Ascending aorta (tissue), 2 donors: ENCODE measurements around the gene QSOX1. TPM values are rescaled to one million over a fixed set of nuclear protein-coding genes. Genes with fewer than 3 reads are reported as not detected.

Source experiments
- DNase-seq, 2 donors: peaks; one replicate each; pipeline ENCODE4 v3.0.0-alpha.2; 2019; ENCODE audit warnings: low spot score in 2 of 2
- H3K27ac ChIP-seq, 2 donors: fragments of 200-600 bp; sonication (generic); one replicate each; pipeline ENCODE4 v1.5.1; 2016 to 2017; ENCODE audit warnings: mild to moderate bottlenecking in 1 of 2
- H3K27me3 ChIP-seq: fragments of 200-600 bp; sonication (generic); one replicate; pipeline ENCODE4 v1.5.1; 2017
- H3K36me3 ChIP-seq, 2 donors: fragments of 200-600 bp; sonication (generic); one replicate each; pipeline ENCODE4 v1.5.1; 2016
- H3K4me1 ChIP-seq, 2 donors: fragments of 200-600 bp; sonication (generic); one replicate each; pipeline ENCODE4 v1.5.1; 2016 to 2017; ENCODE audit warnings: mild to moderate bottlenecking in 1 of 2
- H3K4me3 ChIP-seq, 2 donors: fragments of 200-600 bp; sonication (generic); one replicate each; pipeline ENCODE4 v1.5.1; 2016 to 2017; ENCODE audit warnings: mild to moderate bottlenecking in 1 of 2
- H3K9me3 ChIP-seq, 2 donors: fragments of 200-600 bp; sonication (generic); one replicate each; pipeline ENCODE4 v1.5.1; 2016
- intact Hi-C: fragments of 100-400 bp; cut with DNase I; formaldehyde crosslinking; loops from one replicate; pipeline ENCODE4 v1.15.1; 2023
- total RNA-seq: library from RNA; depleted of rRNA; stranded (reverse); fragments of >200 nt; gene quantifications from one replicate; pipeline ENCODE4 v1.1.0, GENCODE V29; 2016
- TF ChIP-seq, protein P1 (sequence below), 3 experiments: fragments of 200-600 bp in 2 of 3; fragments of 450-650 bp in 1 of 3; sonication (generic) in 2 of 3; IDR thresholded peaks; one replicate each; pipeline ENCODE4 v1.5.1; 2016 to 2019; ENCODE audit warnings: antibody characterized with exemption in 3 of 3, mild to moderate bottlenecking in 1 of 3, moderate library complexity in 1 of 3

QSOX1 gene
- total RNA-seq, 1 donor from 2014 or later = 200 TPM

DNA sequence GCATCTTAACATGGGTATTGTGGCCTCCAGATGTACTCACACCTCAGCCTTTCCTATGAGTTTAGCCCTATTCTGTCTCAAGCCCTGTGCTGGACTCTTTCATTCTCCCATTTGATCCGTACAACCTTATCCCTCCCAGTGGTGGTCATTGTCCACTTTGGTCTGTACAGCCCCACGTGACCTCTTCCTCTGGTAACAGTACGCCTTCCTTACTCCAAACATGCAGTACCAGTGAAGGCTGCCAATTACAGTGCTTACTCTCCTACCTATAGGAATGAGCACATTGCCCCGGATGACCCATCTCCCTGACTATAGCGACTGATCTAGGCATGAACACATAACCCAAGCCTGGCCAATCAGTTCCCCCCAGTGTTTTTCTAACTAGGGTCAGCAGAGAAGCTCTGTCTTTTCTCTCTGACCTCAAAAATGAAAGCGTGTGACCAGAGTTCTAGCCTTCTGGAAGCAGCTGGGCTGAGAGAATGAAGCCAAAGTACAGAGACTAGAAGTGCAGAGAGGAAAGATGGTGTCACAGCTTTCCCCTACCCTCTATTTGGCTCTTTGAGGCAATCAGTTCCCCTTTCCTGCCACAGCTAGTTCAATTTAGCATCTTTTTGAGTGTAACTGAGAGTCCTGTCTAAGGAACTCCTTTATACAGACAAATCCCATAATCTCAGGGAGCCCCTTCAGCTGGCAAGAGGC lies 9.9 kb upstream of the QSOX1 start:
- Histone ChIP-seq H3K27ac (no peak overlapping the region), H3K4me1 (no peaks in the 10 kb centered on the region), H3K36me3 (no peaks in the 10 kb centered on the region), H3K27me3 (no peaks in the 10 kb centered on the region), H3K9me3 (no peaks in the 10 kb centered on the region), H3K4me3 (no peak overlapping the region)
- TF ChIP-seq, protein P1, sequence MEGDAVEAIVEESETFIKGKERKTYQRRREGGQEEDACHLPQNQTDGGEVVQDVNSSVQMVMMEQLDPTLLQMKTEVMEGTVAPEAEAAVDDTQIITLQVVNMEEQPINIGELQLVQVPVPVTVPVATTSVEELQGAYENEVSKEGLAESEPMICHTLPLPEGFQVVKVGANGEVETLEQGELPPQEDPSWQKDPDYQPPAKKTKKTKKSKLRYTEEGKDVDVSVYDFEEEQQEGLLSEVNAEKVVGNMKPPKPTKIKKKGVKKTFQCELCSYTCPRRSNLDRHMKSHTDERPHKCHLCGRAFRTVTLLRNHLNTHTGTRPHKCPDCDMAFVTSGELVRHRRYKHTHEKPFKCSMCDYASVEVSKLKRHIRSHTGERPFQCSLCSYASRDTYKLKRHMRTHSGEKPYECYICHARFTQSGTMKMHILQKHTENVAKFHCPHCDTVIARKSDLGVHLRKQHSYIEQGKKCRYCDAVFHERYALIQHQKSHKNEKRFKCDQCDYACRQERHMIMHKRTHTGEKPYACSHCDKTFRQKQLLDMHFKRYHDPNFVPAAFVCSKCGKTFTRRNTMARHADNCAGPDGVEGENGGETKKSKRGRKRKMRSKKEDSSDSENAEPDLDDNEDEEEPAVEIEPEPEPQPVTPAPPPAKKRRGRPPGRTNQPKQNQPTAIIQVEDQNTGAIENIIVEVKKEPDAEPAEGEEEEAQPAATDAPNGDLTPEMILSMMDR (IDR thresholded peaks at IDR 0.05) = no peak
- no peak for DNase-seq
- intact Hi-C loops = no loop called here

DNA sequence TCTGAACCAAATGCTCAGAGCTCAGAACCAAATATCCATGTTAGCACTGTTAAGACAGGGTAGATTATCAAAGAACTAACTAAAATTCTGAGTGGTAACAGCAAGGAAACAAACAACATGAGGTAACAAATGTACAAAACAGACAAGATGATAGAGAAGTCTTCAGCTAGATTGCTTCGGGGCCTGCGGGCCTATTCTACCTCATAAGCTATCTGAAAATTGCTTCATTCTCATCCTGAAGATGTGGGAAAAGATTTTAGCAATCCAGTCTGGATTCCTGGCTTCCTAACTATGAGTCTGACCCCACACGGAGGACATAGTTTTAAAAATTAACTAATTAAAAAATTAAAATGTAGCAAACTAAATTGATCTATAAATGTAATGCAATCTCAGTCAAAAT lies 9.2 kb upstream of the QSOX1 start:
- Histone ChIP-seq H3K4me1 (no peaks in the 10 kb centered on the region), H3K27ac (no peak overlapping the region), H3K27me3 (no peaks in the 10 kb centered on the region), H3K36me3 (no peaks in the 10 kb centered on the region), H3K4me3 (no peak overlapping the region), H3K9me3 (no peaks in the 10 kb centered on the region)
- intact Hi-C loops = no loop called here
- no peak for DNase-seq
- TF ChIP-seq, protein P1 (IDR thresholded peaks at IDR 0.05) = no peak

DNA sequence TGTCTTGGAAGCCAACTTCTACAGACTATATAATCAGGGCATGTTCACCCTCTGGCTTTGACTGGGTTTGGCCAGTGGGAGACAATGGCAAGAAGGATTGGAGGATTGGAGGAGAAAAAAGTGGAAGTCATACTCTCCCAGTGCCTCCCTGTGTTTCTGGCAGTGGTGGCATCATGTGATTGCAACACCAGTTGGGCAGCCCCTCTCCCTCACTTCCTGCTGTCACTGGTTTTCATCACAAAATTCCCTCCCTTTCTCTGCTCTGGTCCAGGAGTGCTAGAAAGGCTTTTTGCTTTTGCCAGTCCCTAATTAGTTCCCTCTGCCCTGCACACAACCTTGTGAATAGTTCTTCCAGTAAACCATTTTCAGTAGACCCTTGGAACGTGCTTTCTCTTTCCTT lies 3.7 kb upstream of the QSOX1 start:
- Histone ChIP-seq H3K4me3 (no peak overlapping the region), H3K4me1 (peaks cover 4 to 5% of the 10 kb centered on the region in 2 donors), H3K36me3 (no peaks in the 10 kb centered on the region), H3K27ac (no peak overlapping the region), H3K9me3 (no peaks in the 10 kb centered on the region), H3K27me3 (no peaks in the 10 kb centered on the region)
- TF ChIP-seq, protein P1 (IDR thresholded peaks at IDR 0.05) = no peak
- no peak for DNase-seq
- intact Hi-C loops = loop anchor here (5.0 to 10.0 kb wide), 3 partner anchors 196 to 936 kb away; partner anchors contain the start of genes CEP350, IER5 and STX6

DNA sequence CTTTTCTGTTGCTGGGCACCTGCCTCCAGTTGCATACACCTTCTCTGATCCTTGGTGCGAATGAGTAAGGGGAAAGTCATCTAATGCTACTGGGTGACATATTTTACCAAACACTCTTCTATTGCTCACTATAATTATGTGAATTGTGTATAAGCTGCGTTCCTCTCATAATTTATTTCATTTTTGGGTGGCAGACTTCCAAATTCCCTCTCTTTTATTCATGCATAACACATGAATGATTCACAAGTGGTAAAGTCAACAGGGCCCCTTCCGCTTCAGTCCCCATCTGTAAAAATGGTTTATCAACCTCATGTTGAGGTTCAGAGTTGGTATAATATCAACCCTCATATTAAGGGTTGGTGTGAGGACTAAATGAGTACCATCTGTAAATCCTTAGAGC lies 3.2 kb upstream of the QSOX1 start:
- H3K27me3 ChIP-seq = no peaks in the 10 kb centered on the region
- TF ChIP-seq, protein P1 (IDR thresholded peaks at IDR 0.05) = no peak
- intact Hi-C loops = loop anchor here (5.0 to 10.0 kb wide), 3 partner anchors 197 to 936 kb away; partner anchors contain the start of genes CEP350, IER5 and STX6
- DNase-seq = no peak
- no peak overlapping the region for H3K4me3 ChIP-seq
- no peak overlapping the region for H3K27ac ChIP-seq
- H3K4me1 ChIP-seq = peaks cover 4 to 10% of the 10 kb centered on the region in 2 donors
- H3K36me3 ChIP-seq = no peaks in the 10 kb centered on the region
- no peaks in the 10 kb centered on the region for H3K9me3 ChIP-seq

DNA sequence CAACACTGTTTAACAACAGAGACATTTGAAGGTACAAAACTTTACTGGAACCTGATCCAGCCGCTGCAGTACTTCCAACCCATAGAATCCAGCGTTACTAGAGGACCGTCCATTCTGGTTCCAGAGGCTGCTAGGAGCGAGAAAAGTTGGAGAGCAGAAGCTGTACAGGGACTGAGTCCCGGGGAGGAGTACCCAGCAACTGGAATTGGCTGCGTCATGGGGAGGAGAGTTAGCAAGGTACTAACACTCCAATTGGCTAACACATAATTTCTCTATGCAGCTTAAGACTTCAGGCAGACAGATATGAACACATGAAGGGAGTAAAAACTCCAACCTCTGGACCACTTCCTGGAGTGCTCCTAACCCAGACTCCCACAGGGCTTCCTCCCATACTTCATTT lies 2.1 kb upstream of the QSOX1 start:
- Histone ChIP-seq H3K9me3 (no peaks in the 10 kb centered on the region), H3K4me1 (peaks cover 4 to 17% of the 10 kb centered on the region in 2 donors), H3K36me3 (no peaks in the 10 kb centered on the region), H3K27me3 (no peaks in the 10 kb centered on the region), H3K27ac (no peak overlapping the region), H3K4me3 (no peak overlapping the region)
- TF ChIP-seq, protein P1 (IDR thresholded peaks at IDR 0.05) = no peak
- intact Hi-C loops = loop anchor here (5.0 to 10.0 kb wide), 3 partner anchors 198 to 935 kb away; partner anchors contain the start of genes CEP350, IER5 and STX6
- DNase-seq = no peak
